HepG2 (cell line): ENCODE results near the gene TMEM232. TPM values are rescaled to one million over a fixed set of nuclear protein-coding genes. Genes with fewer than 3 reads are reported as not detected.

Experiments used
- ATAC-seq: fragments of 200-7000 bp; cut with Tn5 transposase; 3 replicates; pipeline ENCODE4 v1.9.1; 2020; ENCODE audit warnings: mild to moderate bottlenecking, moderate library complexity
- BruUV-seq: library from RNA; stranded (reverse); fragments of 400-500 nt; replicated peaks from 2 replicates; lab custom pipeline; 2021; lab: Mats Ljungman, UMichigan
- CTCF ChIA-PET: fragments of 300-600 bp; formaldehyde crosslinking; extraction: SDS; loops from one replicate; lab custom pipeline; 2021; ENCODE audit warnings: low total read pairs, inconsistent platforms, low intra/inter-chr PET ratio; lab: Yijun Ruan, JAX
- POLR2A ChIA-PET: fragments of 350-600 bp; sonication (Branson Sonifier 250); formaldehyde crosslinking; loops from one replicate; lab custom pipeline; 2020; ENCODE audit warnings: antibody characterized with exemption, inconsistent platforms; lab: Yijun Ruan, JAX
- DNase-seq: peaks from one replicate; pipeline ENCODE4 v3.0.0-alpha.2; 2015; ENCODE audit warnings: low spot score
- FAIRE-seq: peaks from 3 replicates; lab custom pipeline; 2011; peaks lifted over from hg19 to GRCh38; lab: Jason Lieb, UNC
- H2AFZ ChIP-seq: one replicate; pipeline ENCODE4 v1.6.1; 2011; ENCODE audit warnings: low read length, inconsistent platforms
- H3K27ac ChIP-seq: fragments of 300-600 bp; 3 replicates; pipeline ENCODE4 v1.8.0; 2011; ENCODE audit warnings: mixed run types, mild to moderate bottlenecking, mixed read lengths, low read length, inconsistent platforms; ENCODE audit not compliant: insufficient read depth; ENCODE audit errors: extremely low read length
- H3K27me3 ChIP-seq, 2 experiments: fragments of 200-600 bp in 1 of 2; 2 replicates in 1 of 2; 3 replicates in 1 of 2; pipeline versions ENCODE4 v1.6.0 to v1.8.0; 2011; ENCODE audit warnings: low read length in 2 of 2, mild to moderate bottlenecking in 2 of 2, moderate library complexity in 2 of 2, inconsistent platforms in 1 of 2; ENCODE audit not compliant: insufficient read depth in 2 of 2, control insufficient read depth in 1 of 2
- H3K36me3 ChIP-seq, 2 experiments: fragments of 200-600 bp in 1 of 2; replicated peaks in 1 of 2; 2 replicates in 1 of 2; 3 replicates in 1 of 2; pipeline versions ENCODE4 v1.5.1 to v1.8.0; 2011; ENCODE audit warnings: low read length in 2 of 2, inconsistent platforms in 1 of 2; ENCODE audit not compliant: insufficient read depth in 2 of 2, control insufficient read depth in 1 of 2
- H3K4me1 ChIP-seq: 2 replicates; pipeline ENCODE4 v1.5.1; 2012; ENCODE audit warnings: low read length, inconsistent platforms; ENCODE audit not compliant: insufficient read depth
- H3K4me2 ChIP-seq: 2 replicates; pipeline ENCODE4 v1.6.0; 2011; ENCODE audit warnings: low read depth, low read length, inconsistent platforms
- H3K4me3 ChIP-seq, 3 experiments: fragments of 200-600 bp in 1 of 3; sonication (generic), shearing (Covaris generic) in 1 of 3; replicated peaks in 1 of 3; 2 replicates each; pipeline ENCODE4 v1.5.1; 2011 to 2016; ENCODE audit warnings: low read length in 3 of 3, inconsistent platforms in 2 of 3, low read depth in 2 of 3, mild to moderate bottlenecking in 2 of 3, control low read depth in 1 of 3, mixed read lengths in 1 of 3; ENCODE audit not compliant: insufficient read depth in 1 of 3
- H3K79me2 ChIP-seq: one replicate; pipeline ENCODE4 v1.6.1; 2011; ENCODE audit warnings: low read length, inconsistent platforms; ENCODE audit not compliant: insufficient read depth
- H3K9ac ChIP-seq: 2 replicates; pipeline ENCODE4 v1.6.0; 2011; ENCODE audit warnings: mild to moderate bottlenecking, low read depth, low read length, inconsistent platforms; ENCODE audit not compliant: insufficient read depth
- H3K9me3 ChIP-seq: 2 replicates; pipeline ENCODE4 v1.5.1; 2012; ENCODE audit warnings: mild to moderate bottlenecking, low read length
- H4K20me1 ChIP-seq: 2 replicates; pipeline ENCODE4 v1.6.0; 2011; ENCODE audit warnings: inconsistent platforms, mild to moderate bottlenecking, low read length, moderate library complexity; ENCODE audit not compliant: insufficient read depth
- ARNTL ChIP-seq: sonication (generic); formaldehyde crosslinking; IDR thresholded peaks from 2 replicates; pipeline ENCODE4 v1.4.0; 2020; ENCODE audit warnings: mild to moderate bottlenecking, missing genetic modification reagents
- ATF6 ChIP-seq: sonication (generic); formaldehyde crosslinking; conservative IDR thresholded peaks from 2 replicates; pipeline ENCODE4 v1.4.0; 2020; ENCODE audit warnings: missing genetic modification reagents
- CBFB ChIP-seq: sonication (generic); formaldehyde crosslinking; IDR thresholded peaks from 2 replicates; pipeline ENCODE4 v1.4.0; 2020; ENCODE audit warnings: missing genetic modification reagents
- CREB3 ChIP-seq: sonication (generic); formaldehyde crosslinking; IDR thresholded peaks from 2 replicates; pipeline ENCODE4 v1.5.0; 2020; ENCODE audit warnings: missing genetic modification reagents
- PLRG1 ChIP-seq: fragments of 450-650 bp; conservative IDR thresholded peaks from 2 replicates; pipeline ENCODE4 v1.6.1; 2016
- SAP130 ChIP-seq: IDR thresholded peaks from 2 replicates; pipeline ENCODE4 v1.6.1; 2016; ENCODE audit warnings: low read depth
- SIN3A ChIP-seq: IDR thresholded peaks from 2 replicates; pipeline ENCODE4 v1.6.1; 2011; ENCODE audit warnings: low read depth, mild to moderate bottlenecking, control low read depth, low read length, borderline replicate concordance
- TERF1 ChIP-seq: sonication (generic); formaldehyde crosslinking; IDR thresholded peaks from 2 replicates; pipeline ENCODE4 v1.8.0; 2022; ENCODE audit warnings: mild to moderate bottlenecking, missing genetic modification reagents, moderate library complexity
- ZBTB39 ChIP-seq: sonication (generic); formaldehyde crosslinking; IDR thresholded peaks from 2 replicates; pipeline ENCODE4 v1.5.0; 2020; ENCODE audit warnings: missing genetic modification reagents
- ZFY ChIP-seq: sonication (generic); formaldehyde crosslinking; IDR thresholded peaks from 2 replicates; pipeline ENCODE4 v1.4.0; 2020; ENCODE audit warnings: missing genetic modification reagents
- ZNF317 ChIP-seq: sonication (generic); formaldehyde crosslinking; IDR thresholded peaks from 2 replicates; pipeline ENCODE4 v1.5.0; 2020; ENCODE audit warnings: mild to moderate bottlenecking, missing genetic modification reagents
- ZNF772 ChIP-seq: sonication (generic); formaldehyde crosslinking; IDR thresholded peaks from 2 replicates; pipeline ENCODE4 v1.5.0; 2020; ENCODE audit warnings: mild to moderate bottlenecking, missing genetic modification reagents
- ZNF773 ChIP-seq: sonication (generic); formaldehyde crosslinking; IDR thresholded peaks from 2 replicates; pipeline ENCODE4 v1.4.0; 2020; ENCODE audit warnings: missing genetic modification reagents, borderline replicate concordance
- ZNF775 ChIP-seq: sonication (generic); formaldehyde crosslinking; IDR thresholded peaks from 2 replicates; pipeline ENCODE4 v1.4.0; 2020; ENCODE audit warnings: missing genetic modification reagents, mild to moderate bottlenecking, moderate library complexity, borderline replicate concordance
- ZNF83 ChIP-seq: sonication (generic); formaldehyde crosslinking; IDR thresholded peaks from 2 replicates; pipeline ENCODE4 v1.4.0; 2020; ENCODE audit warnings: missing genetic modification reagents, mild to moderate bottlenecking, borderline replicate concordance
- WGBS: methylation state at CpG from one replicate; pipeline ENCODE4 v1.1.6; 2017; ENCODE audit warnings: low lambda C conversion rate; 5-methylcytosine and 5-hydroxymethylcytosine counted together
- in situ Hi-C: cut with HindIII; loops from 2 replicates; pipeline ENCODE4 v1.10.0; 2017; ENCODE audit warnings: low pct_unique_long_range_greater_than_20kb; ENCODE audit not compliant: extremely low pct_ligation_motif_present
- intact Hi-C: fragments of 100-400 bp; cut with micrococcal nuclease; formaldehyde crosslinking; loops from one replicate; pipeline ENCODE4 v1.10.0; 2022; ENCODE audit not compliant: unreplicated experiment
- polyA plus RNA-seq, 8 experiments: library from polyadenylated mRNA; depleted of rRNA in 3 of 8; stranded (reverse) in 7 of 8; unstranded in 1 of 8; fragments of >200 nt; fragmentation: Illumina TruSeq in 4 of 8; extraction: Trizol in 4 of 8; gene quantifications; 2 replicates each; pipeline versions ENCODE4 v1.2.1 to v1.2.3, GENCODE V29; 2011 to 2016; ENCODE audit warnings: low read depth in 4 of 8, missing spikeins in 1 of 8, mixed read lengths in 1 of 8; ENCODE audit not compliant: insufficient read depth in 1 of 8
- total RNA-seq, 5 experiments: library from RNA; depleted of rRNA; stranded (reverse); fragments of >200 nt; fragmentation: Illumina TruSeq; extraction: Trizol; gene quantifications; 2 replicates each; pipeline ENCODE4 v1.2.3, GENCODE V29; 2016; ENCODE audit warnings: low read depth in 1 of 5

The TMEM232 gene
- total and polyA plus RNA-seq, 2 of the 13 experiments (the other 11 are each of a cell fraction or from before 2014, with no cell fraction given), result 0.29 to 0.71 TPM

GRCh38 chr5:110545716-110546115 lies 180.8 kb downstream of the TMEM232 start (continued):
- TF ChIP-seq ZNF773 (CRISPR knock-in tag), result no peak

GRCh38 chr5:110544603-110545002 lies 181.9 kb downstream of the TMEM232 start:
- WGBS, result 0% methylated on average over 1 of the region's 1 CpG
- no peaks in the 10 kb centered on the region for H4K20me1 ChIP-seq
- H3K27ac ChIP-seq, result no peak overlapping the region
- no TSS peak for BruUV-seq
- POLR2A ChIA-PET, result no interaction called here
- no peaks in the 10 kb centered on the region for H3K27me3 ChIP-seq
- no peak for TF ChIP-seq TERF1 (CRISPR knock-in tag)
- no peak for TF ChIP-seq ZNF317 (CRISPR knock-in tag)
- no peak for TF ChIP-seq SIN3A
- no peak for TF ChIP-seq ARNTL
- no peak for TF ChIP-seq ZNF775
- no peak for TF ChIP-seq ZFY (CRISPR knock-in tag)
- TF ChIP-seq ZBTB39 (CRISPR knock-in tag), result no peak
- no peak for TF ChIP-seq CBFB (CRISPR knock-in tag)
- TF ChIP-seq ZNF83 (CRISPR knock-in tag), result no peak
- TF ChIP-seq SAP130 (CRISPR knock-in tag), result no peak
- no peak for TF ChIP-seq ATF6 (CRISPR knock-in tag)
- TF ChIP-seq ZNF772, result no peak
- no peak for TF ChIP-seq CREB3 (CRISPR knock-in tag)
- no peak for TF ChIP-seq PLRG1
- no peaks in the 10 kb centered on the region for H3K36me3 ChIP-seq
- DNase-seq (no peak), ATAC-seq (no peak), FAIRE-seq (no peak)
- no peak overlapping the region for H2AFZ ChIP-seq
- no peak overlapping the region for H3K9ac ChIP-seq
- H3K4me3 ChIP-seq, result no peak overlapping the region
- intact Hi-C loops, result no loop called here
- H3K9me3 ChIP-seq, result no peaks in the 10 kb centered on the region
- H3K4me2 ChIP-seq, result no peak overlapping the region
- CTCF ChIA-PET, result no interaction called here
- in situ Hi-C loops, result no loop called here
- no peaks in the 10 kb centered on the region for H3K4me1 ChIP-seq
- no peaks in the 10 kb centered on the region for H3K79me2 ChIP-seq
